NCI-H1417 (cell line): Measurements from ENCODE around the gene LYSMD2.
"Not testable (repeated sequence)": the region's sequence is repeated elsewhere in the genome, so short reads cannot be mapped to it uniquely, and the experiment has no call there.

Experiments
- DNase-seq, 3 experiments: peaks; one replicate each; lab custom pipeline; 2025; lab: John Stamatoyannopoulos, UW

Gene LYSMD2

GRCh38 chr15:51737522-51738305 is at the start of gene LYSMD2:
Gene LYSMD2 (minus strand): TSS chr15:51737655. CDS start chr15:51737622, 33 bp downstream.
- peak; percentile 31 to 75 (median 73) for DNase-seq

- not testable (repeated sequence) for DNase-seq
Observed at GRCh38 chr15:51787130-51787529, 49.7 kb upstream of the LYSMD2 start.

GRCh38 chr15:51783967-51784366 is 46.5 kb upstream of the LYSMD2 start:
- no peak for DNase-seq

- DNase-seq: peak in 1 of 3 experiments; percentile 5
Observed at GRCh38 chr15:51782357-51782896, 45.0 kb upstream of the LYSMD2 start.

GRCh38 chr15:51781506-51781905 is 44.1 kb upstream of the LYSMD2 start:
- DNase-seq: no peak

- no peak for DNase-seq
Observed at GRCh38 chr15:51780636-51781035, 43.2 kb upstream of the LYSMD2 start.

- DNase-seq: peak; percentile 34 to 78 (median 50)
Observed at GRCh38 chr15:51776952-51777569, 39.6 kb upstream of the LYSMD2 start.

- DNase-seq: peak; percentile 16 to 61 (median 43)
Observed at GRCh38 chr15:51775967-51776816, 38.7 kb upstream of the LYSMD2 start.

- no peak for DNase-seq
Observed at GRCh38 chr15:51774916-51775315, 37.5 kb upstream of the LYSMD2 start.

GRCh38 chr15:51771773-51772172 is 34.3 kb upstream of the LYSMD2 start:
- peak in 2 of 3 experiments; percentile 51 to 79 for DNase-seq

GRCh38 chr15:51770902-51771301 is 33.4 kb upstream of the LYSMD2 start:
- DNase-seq: no peak

GRCh38 chr15:51768018-51768417 is 30.6 kb upstream of the LYSMD2 start:
- DNase-seq: no peak

GRCh38 chr15:51766341-51766740 is 28.9 kb upstream of the LYSMD2 start:
- DNase-seq: no peak

GRCh38 chr15:51765751-51766150 is 28.3 kb upstream of the LYSMD2 start:
- no peak for DNase-seq

GRCh38 chr15:51760805-51761204 is 23.4 kb upstream of the LYSMD2 start:
- DNase-seq: peak in 1 of 3 experiments; percentile 22

GRCh38 chr15:51759557-51760070 is 22.2 kb upstream of the LYSMD2 start:
- peak in 1 of 3 experiments; percentile 5 for DNase-seq

- DNase-seq: no peak
Observed at GRCh38 chr15:51758645-51759044, 21.2 kb upstream of the LYSMD2 start.

GRCh38 chr15:51757450-51757849 is 20.0 kb upstream of the LYSMD2 start:
- DNase-seq: no peak

- DNase-seq: no peak
Observed at GRCh38 chr15:51756482-51756881, 19.0 kb upstream of the LYSMD2 start.

GRCh38 chr15:51755790-51756189 is 18.3 kb upstream of the LYSMD2 start:
- DNase-seq: no peak

- DNase-seq: no peak
Observed at GRCh38 chr15:51754267-51754666, 16.8 kb upstream of the LYSMD2 start.

GRCh38 chr15:51752888-51753287 is 15.4 kb upstream of the LYSMD2 start:
- DNase-seq: no peak
